Skeletal muscle tissue (tissue), 4 donors: ENCODE data around the gene FERMT1. TPM values are rescaled to one million over a fixed set of nuclear protein-coding genes. Genes with fewer than 3 reads are reported as not detected.
A peak's percentile ranks its signal among the peaks of the same experiment; 100 is the strongest.

Source experiments
- H3K27ac ChIP-seq: one replicate; pipeline ENCODE4 v1.7.0; 2013; ENCODE audit warnings: mild to moderate bottlenecking, low read depth, low read length, inconsistent platforms
- H3K27me3 ChIP-seq, 3 donors: one replicate each; pipeline ENCODE4 v1.7.0; 2013; ENCODE audit warnings: low read length in 3 of 3; ENCODE audit not compliant: control insufficient read depth in 3 of 3, insufficient read depth in 3 of 3
- H3K36me3 ChIP-seq, 3 donors: one replicate each; pipeline ENCODE4 v1.7.0; 2013; ENCODE audit warnings: low read length in 3 of 3; ENCODE audit not compliant: control insufficient read depth in 3 of 3, insufficient read depth in 3 of 3
- H3K4me1 ChIP-seq, 3 donors: one replicate each; pipeline ENCODE4 v1.7.0; 2013; ENCODE audit warnings: low read length in 3 of 3, mild to moderate bottlenecking in 3 of 3; ENCODE audit not compliant: control insufficient read depth in 3 of 3, insufficient read depth in 3 of 3
- H3K4me3 ChIP-seq, 3 donors: one replicate each; pipeline ENCODE4 v1.7.0; 2013; ENCODE audit warnings: low read length in 3 of 3
- H3K9ac ChIP-seq, 3 donors: one replicate each; pipeline ENCODE4 v1.7.0; 2013; ENCODE audit warnings: low read length in 3 of 3, mild to moderate bottlenecking in 3 of 3, moderate library complexity in 2 of 3, low read depth in 1 of 3
- H3K9me3 ChIP-seq, 3 donors: one replicate each; pipeline ENCODE4 v1.7.0; 2013; ENCODE audit warnings: low read length in 3 of 3; ENCODE audit not compliant: control insufficient read depth in 3 of 3
- total RNA-seq: library from RNA; depleted of rRNA; stranded (reverse); fragments of >200 nt; gene quantifications from one replicate; pipeline ENCODE4 v1.2.3, GENCODE V29; 2014
- donor health status: Osteomylitis.

FERMT1 gene
- total RNA-seq, 1 donor from 2014 or later = not detected

GRCh38 chr20:6075428-6076219 lies 47.2 kb downstream of the FERMT1 start:
- Histone ChIP-seq H3K36me3 (no peaks in the 10 kb centered on the region), H3K27ac (peak overlapping the region; percentile 67), H3K9me3 (no peaks in the 10 kb centered on the region), H3K27me3 (no peaks in the 10 kb centered on the region), H3K4me3 (no peak overlapping the region), H3K4me1 (peaks cover 12 to 22% (median 14%) of the 10 kb centered on the region in 3 donors), H3K9ac (no peak overlapping the region)

- H3K27me3 ChIP-seq = no peaks in the 10 kb centered on the region
- no peaks in the 10 kb centered on the region for H3K36me3 ChIP-seq
- H3K9ac ChIP-seq = no peak overlapping the region
- no peak overlapping the region for H3K4me3 ChIP-seq
- peak overlapping the region; percentile 67 for H3K27ac ChIP-seq
- peaks cover 12 to 22% (median 14%) of the 10 kb centered on the region in 3 donors for H3K4me1 ChIP-seq
- H3K9me3 ChIP-seq = no peaks in the 10 kb centered on the region
Observed at GRCh38 chr20:6074784-6075183, 48.0 kb downstream of the FERMT1 start.

GRCh38 chr20:6074145-6074561 lies 48.7 kb downstream of the FERMT1 start:
- no peaks in the 10 kb centered on the region for H3K36me3 ChIP-seq
- no peak overlapping the region for H3K27ac ChIP-seq
- no peak overlapping the region for H3K4me3 ChIP-seq
- H3K9me3 ChIP-seq = no peaks in the 10 kb centered on the region
- H3K4me1 ChIP-seq = peaks cover 12 to 22% (median 14%) of the 10 kb centered on the region in 3 donors
- H3K27me3 ChIP-seq = no peaks in the 10 kb centered on the region
- no peak overlapping the region for H3K9ac ChIP-seq

GRCh38 chr20:6070829-6071695 lies 51.8 kb downstream of the FERMT1 start:
- Histone ChIP-seq H3K4me1 (peaks cover 11 to 17% (median 12%) of the 10 kb centered on the region in 3 donors), H3K4me3 (no peak overlapping the region), H3K27ac (no peak overlapping the region), H3K36me3 (no peaks in the 10 kb centered on the region), H3K9ac (no peak overlapping the region), H3K27me3 (no peaks in the 10 kb centered on the region), H3K9me3 (no peaks in the 10 kb centered on the region)

DNA sequence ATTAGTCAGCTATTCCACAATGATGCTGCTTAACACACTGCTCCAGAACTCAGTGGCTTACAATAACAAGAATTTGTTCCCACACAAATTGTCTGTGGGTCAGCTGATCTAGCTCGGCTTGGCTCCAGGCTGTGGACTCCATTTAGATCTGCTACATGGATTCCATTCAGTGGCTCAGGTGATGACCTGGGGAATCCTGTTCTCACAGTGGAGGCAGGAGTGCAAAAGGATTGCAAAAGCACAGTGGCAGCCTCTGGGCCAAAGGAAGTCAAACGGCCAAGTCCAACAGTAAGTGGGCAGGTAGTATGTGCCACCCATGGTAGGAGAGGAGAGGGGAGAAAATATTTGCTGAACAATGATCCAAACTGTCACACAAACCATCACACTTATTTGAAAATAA lies 53.2 kb downstream of the FERMT1 start:
- H3K9me3 ChIP-seq = no peaks in the 10 kb centered on the region
- no peaks in the 10 kb centered on the region for H3K27me3 ChIP-seq

DNA sequence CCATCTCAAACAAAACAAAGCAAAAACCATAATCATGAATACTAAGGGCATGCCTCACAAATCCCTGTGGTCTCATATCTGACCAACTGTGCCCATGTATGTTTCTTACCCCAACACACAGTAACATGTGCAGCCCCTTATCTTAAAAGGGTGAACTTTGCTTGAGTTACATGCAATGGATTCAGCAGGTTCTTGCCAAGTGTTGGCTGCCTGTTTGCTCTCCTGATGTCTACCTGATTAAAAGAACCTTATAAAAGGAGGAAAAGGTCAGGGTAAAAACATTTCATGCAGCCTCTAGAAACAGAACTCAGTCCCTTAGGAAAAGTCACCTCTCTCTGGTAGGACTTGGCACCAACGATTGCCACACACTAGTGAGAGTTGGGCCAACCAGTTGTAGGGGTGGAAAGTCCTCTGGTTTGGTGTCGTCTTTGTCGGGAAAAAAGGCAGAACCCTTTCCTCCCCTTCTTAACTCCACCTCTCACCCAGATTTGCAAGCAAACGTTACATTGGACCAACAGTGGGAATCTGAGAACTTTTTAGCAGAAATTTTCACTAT lies 55.0 kb downstream of the FERMT1 start:
- Histone ChIP-seq H3K4me1 (no peaks in the 10 kb centered on the region), H3K9ac (no peak overlapping the region)

More for the DNA sequence above, 53.2 kb downstream of the FERMT1 start:
- Histone ChIP-seq H3K4me3 (no peak overlapping the region), H3K27ac (no peak overlapping the region), H3K36me3 (no peaks in the 10 kb centered on the region), H3K4me1 (peaks cover 0 to 5% (median 0%) of the 10 kb centered on the region in 3 donors), H3K9ac (no peak overlapping the region)

GRCh38 chr20:6066582-6066981 lies 56.2 kb downstream of the FERMT1 start:
- no peak overlapping the region for H3K9ac ChIP-seq
- H3K4me3 ChIP-seq = no peak overlapping the region
- no peaks in the 10 kb centered on the region for H3K27me3 ChIP-seq
- H3K36me3 ChIP-seq = no peaks in the 10 kb centered on the region
- no peaks in the 10 kb centered on the region for H3K4me1 ChIP-seq
- no peak overlapping the region for H3K27ac ChIP-seq
- no peaks in the 10 kb centered on the region for H3K9me3 ChIP-seq

More for the DNA sequence above, 55.0 kb downstream of the FERMT1 start:
- H3K27ac ChIP-seq = no peak overlapping the region
- H3K9me3 ChIP-seq = no peaks in the 10 kb centered on the region
- no peaks in the 10 kb centered on the region for H3K36me3 ChIP-seq
- no peak overlapping the region for H3K4me3 ChIP-seq
- no peaks in the 10 kb centered on the region for H3K27me3 ChIP-seq

GRCh38 chr20:6061544-6061943 lies 61.3 kb downstream of the FERMT1 start:
- Histone ChIP-seq H3K9ac (no peak overlapping the region), H3K4me3 (no peak overlapping the region), H3K27me3 (peaks cover 0 to 6% (median 4%) of the 10 kb centered on the region in 3 donors), H3K27ac (no peak overlapping the region), H3K4me1 (no peaks in the 10 kb centered on the region), H3K9me3 (no peaks in the 10 kb centered on the region), H3K36me3 (no peaks in the 10 kb centered on the region)

- Histone ChIP-seq H3K4me1 (no peaks in the 10 kb centered on the region), H3K9me3 (no peaks in the 10 kb centered on the region), H3K9ac (no peak overlapping the region), H3K4me3 (no peak overlapping the region), H3K36me3 (no peaks in the 10 kb centered on the region), H3K27me3 (peaks cover 0 to 6% (median 4%) of the 10 kb centered on the region in 3 donors), H3K27ac (no peak overlapping the region)
Observed at GRCh38 chr20:6060213-6060612, 62.6 kb downstream of the FERMT1 start.
